Transverse colon (tissue), 4 donors: ENCODE data around the gene TTC16. TPM values are rescaled to one million over a fixed set of nuclear protein-coding genes. Genes with fewer than 3 reads are reported as not detected.

Experiments
- DNase-seq: peaks from one replicate; pipeline ENCODE4 v3.0.0-alpha.2; 2019
- H3K27ac ChIP-seq, 4 donors: fragments of 200-600 bp; sonication (generic); 2 replicates each; pipeline ENCODE4 v1.5.1; 2016 to 2018; ENCODE audit warnings: inconsistent platforms in 4 of 4
- H3K27me3 ChIP-seq: fragments of 200-600 bp; sonication (generic); 2 replicates; pipeline ENCODE4 v1.5.1; 2017; ENCODE audit warnings: inconsistent platforms
- H3K36me3 ChIP-seq, 4 donors: fragments of 200-600 bp; sonication (generic); 2 replicates each; pipeline ENCODE4 v1.5.1; 2017 to 2019; ENCODE audit warnings: inconsistent platforms in 4 of 4
- H3K4me1 ChIP-seq, 4 donors: fragments of 200-600 bp; sonication (generic); 2 replicates each; pipeline ENCODE4 v1.5.1; 2017 to 2020; ENCODE audit warnings: inconsistent platforms in 4 of 4
- H3K4me3 ChIP-seq, 4 donors: fragments of 200-600 bp; sonication (generic); 1 replicate in 1 of 4; 2 replicates in 3 of 4; pipeline versions ENCODE4 v1.5.1 to v1.6.1; 2017 to 2019; ENCODE audit warnings: inconsistent platforms in 4 of 4
- H3K9me3 ChIP-seq, 2 donors: fragments of 200-600 bp; sonication (generic); 2 replicates each; pipeline ENCODE4 v1.5.1; 2017 to 2019; ENCODE audit warnings: inconsistent platforms in 2 of 2
- EP300 ChIP-seq: sonication (generic); formaldehyde crosslinking; IDR thresholded peaks from one replicate; pipeline ENCODE4 v1.6.1; 2017; ENCODE audit warnings: antibody characterized with exemption, low read depth
- POLR2A ChIP-seq: fragments of 450-650 bp; IDR thresholded peaks from one replicate; pipeline ENCODE4 v1.6.1; 2016; ENCODE audit warnings: antibody characterized with exemption, mild to moderate bottlenecking, moderate library complexity
- POLR2AphosphoS5 ChIP-seq, 3 donors: sonication (generic); formaldehyde crosslinking; IDR thresholded peaks; one replicate each; pipeline ENCODE4 v1.6.1; 2016; ENCODE audit warnings: antibody characterized with exemption in 3 of 3
- WGBS, 2 donors: methylation state at CpG; one replicate each; pipeline ENCODE4 v1.1.5; 2018; ENCODE audit warnings: low coverage in 1 of 2; 5-methylcytosine and 5-hydroxymethylcytosine counted together
- in situ Hi-C, 4 donors: fragments of 200-750 bp; cut with MboI; loops; one replicate each; pipeline versions ENCODE4 v1.15.0 to v1.15.1; 2017; ENCODE audit warnings: low sequenced_read_pairs in 3 of 4, low pct_ligation_motif_present in 1 of 4, low pct_unique_long_range_greater_than_20kb in 1 of 4
- intact Hi-C: fragments of 100-400 bp; cut with DNase I; formaldehyde crosslinking; loops from one replicate; pipeline ENCODE4 v1.15.1; 2023; ENCODE audit warnings: low total_unique reads
- total RNA-seq, 4 donors: library from RNA; depleted of rRNA; stranded (reverse); fragments of >200 nt; gene quantifications; one replicate each; pipeline ENCODE4 v1.1.0, GENCODE V29; 2016
- TF ChIP-seq, protein P1 (sequence below), 5 experiments: fragments of 200-600 bp in 3 of 5; fragments of 450-650 bp in 2 of 5; sonication (generic) in 3 of 5; IDR thresholded peaks; 1 replicate in 2 of 5; 2 replicates in 3 of 5; pipeline ENCODE4 v1.5.1; 2016 to 2017; ENCODE audit warnings: antibody characterized with exemption in 5 of 5, inconsistent platforms in 3 of 5, mild to moderate bottlenecking in 2 of 5, moderate library complexity in 1 of 5

The TTC16 gene
- total RNA-seq, 4 donors from 2014 or later = not detected

- no peak overlapping the region for H3K4me3 ChIP-seq
- H3K36me3 ChIP-seq = no peaks in the 10 kb centered on the region
- in situ Hi-C loops (no loop called here), intact Hi-C loops (no loop called here)
- TF ChIP-seq, protein P1, sequence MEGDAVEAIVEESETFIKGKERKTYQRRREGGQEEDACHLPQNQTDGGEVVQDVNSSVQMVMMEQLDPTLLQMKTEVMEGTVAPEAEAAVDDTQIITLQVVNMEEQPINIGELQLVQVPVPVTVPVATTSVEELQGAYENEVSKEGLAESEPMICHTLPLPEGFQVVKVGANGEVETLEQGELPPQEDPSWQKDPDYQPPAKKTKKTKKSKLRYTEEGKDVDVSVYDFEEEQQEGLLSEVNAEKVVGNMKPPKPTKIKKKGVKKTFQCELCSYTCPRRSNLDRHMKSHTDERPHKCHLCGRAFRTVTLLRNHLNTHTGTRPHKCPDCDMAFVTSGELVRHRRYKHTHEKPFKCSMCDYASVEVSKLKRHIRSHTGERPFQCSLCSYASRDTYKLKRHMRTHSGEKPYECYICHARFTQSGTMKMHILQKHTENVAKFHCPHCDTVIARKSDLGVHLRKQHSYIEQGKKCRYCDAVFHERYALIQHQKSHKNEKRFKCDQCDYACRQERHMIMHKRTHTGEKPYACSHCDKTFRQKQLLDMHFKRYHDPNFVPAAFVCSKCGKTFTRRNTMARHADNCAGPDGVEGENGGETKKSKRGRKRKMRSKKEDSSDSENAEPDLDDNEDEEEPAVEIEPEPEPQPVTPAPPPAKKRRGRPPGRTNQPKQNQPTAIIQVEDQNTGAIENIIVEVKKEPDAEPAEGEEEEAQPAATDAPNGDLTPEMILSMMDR (IDR thresholded peaks at IDR 0.05) = no peak
- TF ChIP-seq POLR2A (no peak), POLR2AphosphoS5 (IDR thresholded peaks at IDR 0.05) (no peak), EP300 (no peak)
- WGBS, 2 donors = 75 to 80% methylated on average over 2 to 5 of the region's 5 CpGs
- DNase-seq = no peak
- no peak overlapping the region for H3K27ac ChIP-seq
- no peaks in the 10 kb centered on the region for H3K27me3 ChIP-seq
- H3K4me1 ChIP-seq = peaks cover 7 to 19% (median 15%) of the 10 kb centered on the region in 4 donors
- no peaks in the 10 kb centered on the region for H3K9me3 ChIP-seq
These were observed 1.9 kb downstream of the TTC16 start for GRCh38 chr9:127717766-127718165.

DNA sequence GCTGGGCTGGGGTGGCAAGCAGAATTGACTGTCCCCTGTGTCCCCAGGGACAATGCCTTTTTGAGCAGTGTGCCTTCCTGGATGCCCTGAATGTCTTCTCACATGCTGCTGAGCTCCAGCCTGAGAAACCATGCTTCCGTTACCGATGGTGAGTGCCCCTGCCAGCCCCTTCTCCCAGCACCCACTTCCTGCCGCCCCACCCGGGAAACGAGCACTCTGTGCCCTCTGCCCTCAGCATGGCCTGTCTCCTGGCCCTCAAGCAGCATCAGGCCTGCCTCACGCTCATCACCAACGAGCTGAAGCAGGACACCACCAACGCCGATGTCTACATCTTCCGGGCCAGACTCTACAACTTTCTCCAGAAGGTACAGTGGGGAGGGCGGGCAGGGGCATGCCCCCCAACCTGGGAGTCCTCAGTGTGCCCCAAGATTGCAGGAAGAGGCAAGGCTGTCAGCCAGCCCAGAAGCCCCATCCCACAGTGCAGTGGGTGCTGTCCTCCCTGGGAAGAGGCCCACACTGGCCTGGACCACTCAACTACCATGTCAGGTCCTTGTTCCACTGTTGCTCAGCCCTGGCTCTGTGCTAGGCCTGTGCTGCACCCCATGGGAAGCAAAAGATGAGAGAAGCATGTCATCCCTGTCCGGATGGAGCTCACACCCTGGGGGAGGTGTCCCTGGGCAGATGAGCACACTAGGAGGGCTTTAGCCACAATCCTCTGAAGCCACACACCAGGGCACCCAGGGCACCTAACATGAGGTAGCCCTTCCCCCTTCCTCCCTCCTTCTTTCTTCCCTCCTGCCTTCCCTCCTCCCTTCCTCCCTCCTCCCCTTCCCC, 4.4 kb downstream of the TTC16 start:
- TF ChIP-seq POLR2A = no peak
- TF ChIP-seq, protein P1 (IDR thresholded peaks at IDR 0.05) = no peak
- no peak for TF ChIP-seq POLR2AphosphoS5 (IDR thresholded peaks at IDR 0.05)
- no peak for TF ChIP-seq EP300
- peaks cover 0 to 28% (median 19%) of the 10 kb centered on the region in 4 donors for H3K4me1 ChIP-seq
- DNase-seq = no peak
- H3K27me3 ChIP-seq = no peaks in the 10 kb centered on the region
- 79% methylated on average over 12 of the region's 12 CpGs; no CpG with 5 or more reads in 1 of the 2 donors for WGBS, 2 donors
- no peaks in the 10 kb centered on the region for H3K36me3 ChIP-seq
- in situ Hi-C loops (no loop called here), intact Hi-C loops (no loop called here)
- H3K4me3 ChIP-seq = no peak overlapping the region
- H3K27ac ChIP-seq = no peak overlapping the region
- no peaks in the 10 kb centered on the region for H3K9me3 ChIP-seq

DNA sequence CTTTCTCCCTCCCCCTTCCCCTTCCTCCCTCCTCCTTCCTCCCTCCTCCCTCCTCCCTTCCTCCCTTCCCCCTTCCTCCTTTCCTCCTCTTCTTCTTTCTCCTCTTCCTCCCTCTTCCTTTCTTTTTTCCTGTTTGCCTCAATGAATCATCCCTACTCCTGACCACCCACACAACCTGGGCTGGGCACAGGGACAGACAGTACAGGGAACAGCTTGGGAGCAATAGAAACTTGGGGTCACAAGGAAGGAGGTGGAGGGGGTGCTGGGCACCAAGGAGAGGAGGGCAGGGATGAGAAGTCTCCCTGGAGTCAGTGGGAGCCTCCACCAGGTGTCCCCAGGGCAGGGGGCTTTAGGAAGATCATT, 5.0 kb downstream of the TTC16 start:
- TF ChIP-seq, protein P1 (IDR thresholded peaks at IDR 0.05) = no peak
- TF ChIP-seq POLR2AphosphoS5 (IDR thresholded peaks at IDR 0.05) (no peak), EP300 (no peak), POLR2A (no peak)
- Histone ChIP-seq H3K27me3 (no peaks in the 10 kb centered on the region), H3K9me3 (no peaks in the 10 kb centered on the region), H3K27ac (no peak overlapping the region), H3K4me3 (no peak overlapping the region), H3K4me1 (peaks cover 0 to 28% (median 18%) of the 10 kb centered on the region in 4 donors), H3K36me3 (no peaks in the 10 kb centered on the region)
- intact Hi-C loops = no loop called here
- in situ Hi-C loops = no loop called here
- DNase-seq = no peak

GRCh38 chr9:127721391-127721821, 5.5 kb downstream of the TTC16 start:
- Histone ChIP-seq H3K27me3 (no peaks in the 10 kb centered on the region), H3K4me3 (no peak overlapping the region), H3K36me3 (no peaks in the 10 kb centered on the region), H3K9me3 (no peaks in the 10 kb centered on the region), H3K4me1 (peaks cover 0 to 23% (median 13%) of the 10 kb centered on the region in 4 donors), H3K27ac (peak overlapping the region in 1 of 4 donors; percentile 15)
- WGBS, 2 donors = 32% methylated on average over 11 of the region's 11 CpGs; no CpG with 5 or more reads in 1 of the 2 donors
- in situ Hi-C loops = no loop called here
- DNase-seq = peak; percentile 67
- TF ChIP-seq POLR2A (no peak), POLR2AphosphoS5 (IDR thresholded peaks at IDR 0.05) (no peak)
- intact Hi-C loops = no loop called here
